ENCODE measurements around the gene FTO.
A peak's percentile ranks its signal among the peaks of the same experiment; 100 is the strongest.
"Not testable (repeated sequence)": the region's sequence is repeated elsewhere in the genome, so short reads cannot be mapped to it uniquely, and the experiment has no call there.

Gene FTO

DNA sequence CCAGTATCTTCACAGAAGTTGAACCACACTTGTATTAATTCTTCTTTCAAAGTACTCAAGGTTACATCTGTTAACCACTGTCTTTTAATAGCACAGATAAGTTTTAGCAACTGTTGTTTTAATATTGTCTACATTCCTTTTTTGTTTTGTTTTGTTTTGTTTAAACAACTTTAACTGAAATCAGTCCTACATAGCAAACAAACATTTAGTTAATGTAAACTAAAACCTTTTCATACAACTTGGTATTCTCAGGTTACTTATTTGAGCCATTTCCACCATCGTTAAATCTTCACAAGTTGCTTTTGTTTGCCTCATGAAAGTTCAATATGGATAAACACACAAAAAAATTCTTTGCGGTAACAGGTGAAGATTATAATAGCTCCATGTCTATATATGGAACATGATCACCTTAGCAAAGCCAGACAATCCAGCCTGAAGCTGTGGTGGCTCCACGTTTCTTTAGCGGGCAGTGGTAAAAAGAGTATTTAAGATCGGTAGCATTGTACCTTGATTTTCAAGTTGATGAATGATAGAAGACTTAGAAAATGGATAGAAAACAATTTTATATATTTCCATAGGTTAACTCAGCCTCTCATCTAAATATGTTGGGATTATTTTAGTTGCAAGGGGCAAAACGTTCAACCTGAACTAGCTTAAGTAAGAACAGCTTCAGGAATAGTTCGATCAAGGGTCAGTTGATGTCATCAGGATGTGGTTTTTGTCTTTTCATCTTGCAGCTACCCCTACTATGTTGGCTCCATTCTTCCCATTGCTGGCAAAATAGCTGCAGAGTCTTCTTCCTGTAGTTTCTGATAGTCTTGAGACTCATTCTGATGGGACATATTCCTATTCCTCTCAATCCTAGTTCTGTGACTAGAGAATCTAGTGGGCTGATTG, 182.8 kb downstream of the FTO start:
- FAIRE-seq (no peak), DNase-seq (ENCODE audit: extremely low spot score, insufficient read length, low read depth) (no peak)

- no peak for FAIRE-seq
- DNase-seq (ENCODE audit: extremely low spot score, insufficient read length, low read depth) = no peak
Measured at GRCh38 chr16:53888222-53888621, 184.3 kb downstream of the FTO start.

GRCh38 chr16:53890877-53891276, 186.9 kb downstream of the FTO start:
- not testable (repeated sequence) for DNase-seq (ENCODE audit: extremely low spot score, insufficient read length, low read depth); FAIRE-seq

DNA sequence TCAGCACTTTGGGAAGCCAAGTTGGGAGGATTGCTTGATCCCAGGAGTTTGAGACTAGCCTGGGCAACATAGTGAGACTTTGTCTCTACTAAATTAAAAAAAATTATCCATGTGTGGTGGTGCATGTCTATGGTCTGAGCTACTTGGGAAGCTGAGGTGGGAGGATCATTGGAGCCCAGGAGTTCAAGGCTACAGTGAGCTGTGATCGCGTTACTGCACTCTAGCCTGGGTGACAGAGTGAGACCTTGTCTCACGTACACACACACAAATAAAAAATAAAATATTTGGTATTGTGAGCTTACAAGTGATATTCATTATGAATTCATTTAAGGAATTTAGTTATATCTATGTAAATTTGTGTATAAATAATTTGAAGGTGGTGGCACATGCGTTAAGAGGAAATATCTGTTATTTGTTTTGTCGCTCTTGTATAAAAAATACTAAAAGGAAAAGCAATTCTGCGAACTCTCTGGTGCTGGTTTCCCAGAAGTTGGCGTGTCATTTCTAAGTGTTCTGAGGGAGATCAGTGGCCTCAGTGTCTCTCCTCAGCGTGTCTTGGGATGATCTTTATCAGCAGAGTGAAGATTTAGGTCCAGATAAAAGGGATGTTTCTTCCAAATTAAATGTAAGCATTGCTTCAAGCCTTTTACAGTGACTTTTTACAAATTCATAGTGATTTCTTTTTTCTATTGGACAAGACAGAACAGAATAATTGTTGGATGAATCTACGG, 187.6 kb downstream of the FTO start:
- no peak for FAIRE-seq

GRCh38 chr16:53892155-53892554, 188.2 kb downstream of the FTO start:
- DNase-seq (ENCODE audit: extremely low spot score, insufficient read length, low read depth) (no peak), FAIRE-seq (peak; percentile 62)

More for the DNA sequence above, 187.6 kb downstream of the FTO start:
- no peak for DNase-seq (ENCODE audit: extremely low spot score, insufficient read length, low read depth)

- FAIRE-seq = no peak
- DNase-seq (ENCODE audit: extremely low spot score, insufficient read length, low read depth) = no peak
Measured at GRCh38 chr16:53893731-53894435, 189.9 kb downstream of the FTO start.

DNA sequence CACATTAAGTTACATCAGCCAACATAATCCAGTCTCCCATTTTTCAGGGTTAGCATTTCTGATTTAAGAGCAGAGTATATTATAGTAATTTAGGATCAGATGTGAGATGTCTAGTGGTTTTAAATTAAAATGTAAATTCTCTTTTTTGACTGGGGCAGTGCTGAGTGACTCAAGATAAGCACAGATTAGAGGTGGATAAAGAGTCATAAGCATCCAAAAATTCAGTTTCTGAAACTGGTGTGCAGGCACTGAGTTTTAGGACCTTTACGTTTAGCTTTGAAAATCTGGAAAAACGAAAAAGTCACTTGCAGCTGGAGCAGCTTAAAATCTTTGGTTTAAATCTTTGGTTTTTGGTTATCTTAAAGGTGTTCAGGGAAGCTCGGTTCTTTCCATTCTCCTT, 190.7 kb downstream of the FTO start:
- FAIRE-seq (no peak), DNase-seq (ENCODE audit: extremely low spot score, insufficient read length, low read depth) (no peak)

- no peak for DNase-seq (ENCODE audit: extremely low spot score, insufficient read length, low read depth)
- FAIRE-seq = no peak
Measured at GRCh38 chr16:53895433-53895832, 191.5 kb downstream of the FTO start.

- FAIRE-seq (no peak), DNase-seq (ENCODE audit: extremely low spot score, insufficient read length, low read depth) (no peak)
Measured at GRCh38 chr16:53895851-53896250, 191.9 kb downstream of the FTO start.

DNA sequence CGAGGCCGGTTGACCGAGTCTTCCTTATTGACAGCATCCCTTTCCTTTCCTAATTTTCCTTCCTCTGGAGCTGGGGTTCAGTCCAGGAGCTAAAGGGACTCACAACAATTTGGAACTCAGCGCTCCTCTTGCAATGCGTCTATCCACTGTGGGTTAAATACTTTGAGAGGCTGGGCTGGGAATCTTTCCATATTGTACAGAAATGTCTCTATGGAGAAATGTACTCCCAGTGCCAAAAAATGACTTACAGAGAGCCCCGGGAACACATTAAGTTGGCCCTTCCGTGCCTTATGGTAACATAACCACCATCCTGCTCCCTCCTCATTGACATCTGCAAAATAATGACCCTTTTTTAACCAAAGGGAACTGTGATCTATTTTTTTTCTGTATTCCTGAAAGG, 192.8 kb downstream of the FTO start:
- DNase-seq (ENCODE audit: extremely low spot score, insufficient read length, low read depth) (no peak), FAIRE-seq (no peak)

- DNase-seq (ENCODE audit: extremely low spot score, insufficient read length, low read depth) (no peak), FAIRE-seq (no peak)
Measured at GRCh38 chr16:53898993-53899392, 195.0 kb downstream of the FTO start.

- DNase-seq (ENCODE audit: extremely low spot score, insufficient read length, low read depth) (no peak), FAIRE-seq (no peak)
Measured at GRCh38 chr16:53899431-53899830, 195.5 kb downstream of the FTO start.

DNA sequence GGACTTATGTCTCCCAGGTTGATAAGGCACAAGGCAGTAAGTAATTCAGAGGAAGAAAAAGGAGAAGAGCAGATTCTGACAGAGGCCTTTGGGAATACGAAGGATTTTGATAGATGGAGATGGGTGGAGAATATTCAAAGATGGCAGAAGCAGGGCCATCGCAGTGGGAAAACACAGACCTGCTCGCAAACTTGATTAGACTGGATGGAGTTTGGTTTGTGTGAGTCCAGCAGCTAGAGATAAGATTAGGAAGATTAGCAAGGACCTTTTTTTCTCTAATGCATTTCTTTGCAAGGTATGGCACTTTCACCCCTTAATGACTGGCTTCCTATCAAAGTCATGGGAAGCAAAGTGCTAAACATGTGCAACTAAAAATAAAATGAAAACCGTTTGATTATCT, 196.7 kb downstream of the FTO start:
- FAIRE-seq = no peak
- DNase-seq (ENCODE audit: extremely low spot score, insufficient read length, low read depth) = no peak

- FAIRE-seq (no peak), DNase-seq (ENCODE audit: extremely low spot score, insufficient read length, low read depth) (no peak)
Measured at GRCh38 chr16:53901408-53901807, 197.5 kb downstream of the FTO start.

GRCh38 chr16:53904533-53904932, 200.6 kb downstream of the FTO start:
- DNase-seq (ENCODE audit: extremely low spot score, insufficient read length, low read depth) = no peak
- no peak for FAIRE-seq

DNA sequence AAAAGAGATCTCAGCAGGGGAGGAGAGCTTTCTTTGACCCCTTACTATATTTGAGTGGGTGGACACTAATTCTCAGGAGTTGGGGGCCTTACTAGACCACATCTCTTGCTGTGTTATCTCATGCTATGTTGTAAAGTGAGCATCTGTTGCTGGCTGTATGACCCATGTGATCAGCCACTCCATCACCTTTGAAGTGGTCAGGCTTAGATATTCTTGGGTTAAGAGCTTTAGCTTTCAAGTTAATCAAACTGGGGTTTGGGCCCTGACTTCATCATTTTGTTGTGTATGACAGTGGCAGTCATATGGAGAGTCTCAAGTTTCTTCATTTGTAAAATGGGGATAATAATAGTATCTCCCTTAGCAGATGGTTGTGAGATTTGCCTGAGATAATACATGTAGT, 201.1 kb downstream of the FTO start:
- DNase-seq (ENCODE audit: extremely low spot score, insufficient read length, low read depth) = no peak
- no peak for FAIRE-seq

DNA sequence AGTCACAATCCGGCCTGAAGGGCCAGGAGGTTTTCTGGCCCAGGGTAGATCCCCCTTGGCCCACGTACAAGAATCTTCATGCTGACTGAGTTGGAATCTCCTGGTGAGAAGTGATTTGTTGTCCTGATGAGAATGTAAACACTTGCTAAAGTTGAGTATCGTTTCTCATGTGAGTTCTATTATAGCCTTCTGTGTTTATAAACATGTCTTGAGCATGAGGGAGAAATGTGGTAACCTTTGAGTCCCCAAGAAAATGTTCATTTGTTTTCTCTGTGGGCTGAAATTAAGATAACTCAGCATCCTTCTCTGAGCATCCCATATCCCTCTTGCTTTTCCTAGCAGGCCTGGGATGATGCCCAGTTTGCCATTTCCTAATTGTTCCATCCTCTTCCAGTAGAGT, 204.8 kb downstream of the FTO start:
- FAIRE-seq = no peak
- no peak for DNase-seq (ENCODE audit: extremely low spot score, insufficient read length, low read depth)

GRCh38 chr16:53910990-53911389, 207.0 kb downstream of the FTO start:
- no peak for DNase-seq (ENCODE audit: extremely low spot score, insufficient read length, low read depth)
- no peak for FAIRE-seq

DNA sequence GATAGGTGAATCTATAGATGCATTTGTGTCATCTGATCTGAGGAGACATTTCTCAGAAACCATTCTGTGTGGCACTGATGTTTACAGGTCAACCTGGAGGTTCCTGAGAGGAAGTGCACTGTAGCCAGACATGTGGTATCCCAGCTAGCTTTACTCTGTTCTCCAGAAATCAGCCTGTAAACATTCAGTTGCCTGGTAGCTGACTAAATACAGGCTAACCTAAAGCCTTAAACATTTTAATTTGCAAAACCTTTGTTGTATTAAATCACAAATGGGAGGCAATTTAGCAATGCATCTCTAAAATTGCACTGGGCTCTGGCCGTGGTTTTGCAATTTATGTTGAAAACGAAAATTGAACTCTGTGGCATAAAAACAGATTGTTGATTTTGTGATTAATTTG, 207.6 kb downstream of the FTO start:
- DNase-seq (ENCODE audit: extremely low spot score, insufficient read length, low read depth) (no peak), FAIRE-seq (no peak)

GRCh38 chr16:53912155-53912554, 208.2 kb downstream of the FTO start:
- DNase-seq (ENCODE audit: extremely low spot score, insufficient read length, low read depth) (peak; percentile 7), FAIRE-seq (no peak)
